RWPE2 (cell line): Measurements from ENCODE around the gene SPECC1.
"Not testable (repeated sequence)": the region's sequence is repeated elsewhere in the genome, so short reads cannot be mapped to it uniquely, and the experiment has no call there.

Experiments
- ATAC-seq: fragments of 200-7000 bp; cut with Tn5 transposase; 3 replicates; pipeline ENCODE4 v1.9.1; 2021; ENCODE audit warnings: low read depth
- DNase-seq: peaks from one replicate; pipeline ENCODE4 v3.0.0-alpha.2; 2020; ENCODE audit warnings: low spot score
- H3K27ac ChIP-seq: fragments of 450-650 bp; 2 replicates; pipeline ENCODE4 v1.5.1; 2017; ENCODE audit warnings: mild to moderate bottlenecking; ENCODE audit not compliant: poor library complexity, severe bottlenecking
- H3K27me3 ChIP-seq: fragments of 250-450 bp; sonication (Bioruptor Pico); 2 replicates; pipeline ENCODE4 v1.5.1; 2021; ENCODE audit warnings: mild to moderate bottlenecking, moderate library complexity; ENCODE audit not compliant: insufficient read depth, poor library complexity, severe bottlenecking
- H3K36me3 ChIP-seq: fragments of 250-450 bp; sonication (Bioruptor Pico); 2 replicates; pipeline ENCODE4 v1.5.1; 2020; ENCODE audit warnings: low read depth, mild to moderate bottlenecking, moderate library complexity
- H3K4me1 ChIP-seq: fragments of 250-450 bp; sonication (Bioruptor Pico); 2 replicates; pipeline ENCODE4 v1.5.1; 2021; ENCODE audit warnings: mild to moderate bottlenecking, moderate library complexity; ENCODE audit not compliant: insufficient read depth, poor library complexity, severe bottlenecking
- H3K4me3 ChIP-seq: fragments of 250-450 bp; sonication (Bioruptor Pico); 2 replicates; pipeline ENCODE4 v1.5.1; 2021; ENCODE audit warnings: mild to moderate bottlenecking, moderate library complexity; ENCODE audit not compliant: severe bottlenecking
- H3K9me3 ChIP-seq: fragments of 250-450 bp; sonication (Bioruptor Pico); 2 replicates; pipeline ENCODE4 v1.5.1; 2021; ENCODE audit warnings: mild to moderate bottlenecking, moderate library complexity; ENCODE audit not compliant: severe bottlenecking
- CTCF ChIP-seq: fragments of 450-650 bp; IDR thresholded peaks from one replicate; pipeline ENCODE4 v1.5.1; 2017; ENCODE audit warnings: mild to moderate bottlenecking, moderate library complexity; ENCODE audit not compliant: poor library complexity, severe bottlenecking

SPECC1 gene

GRCh38 chr17:20313891-20314290 is 304.7 kb downstream of the SPECC1 start:
- H3K27ac ChIP-seq = no peak overlapping the region
- peaks cover 5% of the 10 kb centered on the region; the same call in 1 of the 2 replicates for H3K36me3 ChIP-seq
- ATAC-seq = no peak
- no peaks in the 10 kb centered on the region for H3K27me3 ChIP-seq
- no peaks in the 10 kb centered on the region for H3K4me1 ChIP-seq
- no peak for DNase-seq
- H3K4me3 ChIP-seq = no peak overlapping the region
- no peak for TF ChIP-seq CTCF
- H3K9me3 ChIP-seq = no peaks in the 10 kb centered on the region

- H3K36me3 ChIP-seq = no peaks in the 10 kb centered on the region
- no peak for TF ChIP-seq CTCF
- no peaks in the 10 kb centered on the region for H3K4me1 ChIP-seq
- no peak for ATAC-seq
- no peaks in the 10 kb centered on the region for H3K27me3 ChIP-seq
- DNase-seq = no peak
- no peak overlapping the region for H3K27ac ChIP-seq
- no peak overlapping the region for H3K4me3 ChIP-seq
- no peaks in the 10 kb centered on the region for H3K9me3 ChIP-seq
Measured at GRCh38 chr17:20314834-20315233, 305.7 kb downstream of the SPECC1 start.

GRCh38 chr17:20315311-20315710 is 306.2 kb downstream of the SPECC1 start:
- DNase-seq (no peak), ATAC-seq (no peak)
- Histone ChIP-seq H3K9me3 (no peaks in the 10 kb centered on the region), H3K36me3 (no peaks in the 10 kb centered on the region), H3K4me3 (no peak overlapping the region), H3K4me1 (no peaks in the 10 kb centered on the region), H3K27ac (no peak overlapping the region), H3K27me3 (no peaks in the 10 kb centered on the region)
- TF ChIP-seq CTCF = no peak

GRCh38 chr17:20315821-20316220 is 306.7 kb downstream of the SPECC1 start:
- no peak for TF ChIP-seq CTCF
- Histone ChIP-seq H3K36me3 (no peaks in the 10 kb centered on the region), H3K4me3 (no peak overlapping the region), H3K27me3 (no peaks in the 10 kb centered on the region), H3K27ac (no peak overlapping the region), H3K4me1 (no peaks in the 10 kb centered on the region), H3K9me3 (no peaks in the 10 kb centered on the region)
- ATAC-seq (no peak), DNase-seq (no peak)

GRCh38 chr17:20320535-20321229 is 311.5 kb downstream of the SPECC1 start:
- not testable (repeated sequence) for H3K9me3 ChIP-seq, H3K4me1 ChIP-seq, H3K27ac ChIP-seq, H3K27me3 ChIP-seq, H3K36me3 ChIP-seq, DNase-seq
- H3K4me3 ChIP-seq = peak overlapping the region; percentile 19
- peak; percentile 77 for ATAC-seq
- TF ChIP-seq CTCF = peak; percentile 73

GRCh38 chr17:20321357-20321756 is 312.2 kb downstream of the SPECC1 start:
- not testable (repeated sequence) for H3K27me3 ChIP-seq, H3K9me3 ChIP-seq, H3K4me3 ChIP-seq, ATAC-seq, H3K27ac ChIP-seq, DNase-seq, H3K4me1 ChIP-seq, H3K36me3 ChIP-seq

- not testable (repeated sequence) for H3K4me3 ChIP-seq, H3K27ac ChIP-seq
Measured at GRCh38 chr17:20327739-20328138, 318.6 kb downstream of the SPECC1 start.

More at GRCh38 chr17:20327739-20328138, 318.6 kb downstream of the SPECC1 start:
- H3K36me3 ChIP-seq, H3K4me1 ChIP-seq, ATAC-seq, DNase-seq, H3K9me3 ChIP-seq, H3K27me3 ChIP-seq: not testable (repeated sequence)
